ENCODE data around the gene DPP7.
"Not testable (repeated sequence)": the region's sequence is repeated elsewhere in the genome, so short reads cannot be mapped to it uniquely, and the experiment has no call there.

The DPP7 gene

DNA sequence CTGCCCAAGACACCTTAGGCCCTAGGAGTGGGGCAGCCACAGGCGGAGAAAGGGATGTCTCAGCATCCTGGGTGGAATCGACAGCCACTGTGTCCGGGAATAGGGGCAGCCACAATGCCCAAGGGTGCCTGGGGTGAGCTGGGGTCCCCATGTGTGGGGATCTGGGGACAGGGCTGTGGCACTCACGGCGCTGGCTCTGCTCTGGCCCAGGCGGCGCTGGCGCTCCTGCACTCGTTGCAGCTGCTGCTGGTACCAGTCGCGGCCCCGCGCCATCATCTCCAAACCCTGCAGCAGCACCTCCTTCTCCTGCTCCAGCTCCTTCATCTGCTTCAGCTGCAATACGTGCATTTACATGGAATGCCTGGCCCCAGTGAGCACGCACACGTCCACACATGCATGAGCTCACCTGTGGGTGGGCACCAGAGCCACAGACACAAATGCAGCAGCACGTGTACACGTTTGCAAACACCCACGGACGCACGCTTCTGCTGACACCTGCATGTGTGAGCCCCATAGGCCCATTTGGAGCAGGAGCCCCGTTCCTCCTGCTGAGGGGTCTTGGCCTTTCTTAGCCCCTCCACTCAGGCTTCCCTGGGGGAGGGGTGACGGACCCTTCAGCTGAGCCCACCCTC lies 49.1 kb downstream of the DPP7 start:
- no peak overlapping the region for H3K27ac ChIP-seq
- no peak overlapping the region for H3K4me3 ChIP-seq

DNA sequence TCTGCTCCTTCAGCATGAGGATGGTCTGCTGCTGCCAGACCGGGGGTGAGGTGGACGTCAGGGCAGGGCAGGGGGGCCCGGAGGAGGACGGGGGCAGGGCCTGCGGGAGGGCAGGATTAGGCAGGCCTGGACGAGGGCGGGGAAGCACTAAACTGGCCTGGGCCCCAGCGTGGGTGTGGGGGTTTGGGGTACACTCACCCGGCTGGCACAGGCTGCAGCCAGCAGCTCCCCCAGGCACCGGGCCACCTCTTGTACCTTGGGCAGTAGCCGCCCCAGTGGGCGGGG lies 49.7 kb downstream of the DPP7 start:
- Histone ChIP-seq H3K27ac (no peak overlapping the region), H3K4me3 (no peak overlapping the region)

DNA sequence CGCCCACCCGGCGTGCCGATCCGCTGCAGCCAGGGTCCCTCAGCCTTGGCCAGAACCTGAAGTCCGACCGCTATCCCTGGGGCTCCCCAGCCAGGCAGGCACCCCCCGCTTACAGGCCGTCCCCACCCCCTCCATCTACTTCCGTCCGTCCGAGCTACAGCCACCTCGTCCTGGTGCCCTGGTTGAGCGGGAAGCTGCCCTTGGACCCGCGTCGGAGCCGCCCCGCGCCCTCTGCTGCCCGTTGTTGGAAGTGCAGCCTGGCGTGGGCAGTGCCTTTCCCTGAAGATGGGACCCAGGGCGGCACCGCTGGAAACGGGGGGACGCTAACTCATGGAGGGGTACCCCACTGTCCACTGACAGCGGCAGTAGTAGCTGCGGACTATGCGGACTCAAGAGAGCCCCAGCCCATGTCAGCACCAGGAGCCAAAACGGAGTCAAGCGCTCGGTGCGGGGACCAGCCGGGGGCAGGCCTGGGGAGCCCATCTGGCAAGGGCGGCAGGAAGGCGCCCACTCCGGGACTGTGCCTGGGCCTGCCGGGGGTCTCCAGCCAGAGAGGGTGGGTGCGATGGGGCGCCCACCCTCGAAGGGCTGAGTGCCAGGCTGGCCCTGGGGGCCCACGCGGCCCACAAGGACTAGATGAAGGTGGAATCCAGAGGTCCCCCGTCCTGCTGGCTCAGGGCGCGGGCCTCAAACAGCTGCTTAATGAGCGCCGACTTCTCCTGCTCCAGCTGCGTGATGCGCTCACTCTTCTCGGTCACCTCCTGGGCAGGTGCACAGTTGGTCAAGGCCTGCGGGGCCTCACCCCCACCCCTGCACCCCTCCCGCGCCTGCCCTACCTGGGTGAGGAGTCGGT lies 50.3 kb downstream of the DPP7 start:
- no peak overlapping the region for H3K4me3 ChIP-seq
- H3K27ac ChIP-seq = no peak overlapping the region

DNA sequence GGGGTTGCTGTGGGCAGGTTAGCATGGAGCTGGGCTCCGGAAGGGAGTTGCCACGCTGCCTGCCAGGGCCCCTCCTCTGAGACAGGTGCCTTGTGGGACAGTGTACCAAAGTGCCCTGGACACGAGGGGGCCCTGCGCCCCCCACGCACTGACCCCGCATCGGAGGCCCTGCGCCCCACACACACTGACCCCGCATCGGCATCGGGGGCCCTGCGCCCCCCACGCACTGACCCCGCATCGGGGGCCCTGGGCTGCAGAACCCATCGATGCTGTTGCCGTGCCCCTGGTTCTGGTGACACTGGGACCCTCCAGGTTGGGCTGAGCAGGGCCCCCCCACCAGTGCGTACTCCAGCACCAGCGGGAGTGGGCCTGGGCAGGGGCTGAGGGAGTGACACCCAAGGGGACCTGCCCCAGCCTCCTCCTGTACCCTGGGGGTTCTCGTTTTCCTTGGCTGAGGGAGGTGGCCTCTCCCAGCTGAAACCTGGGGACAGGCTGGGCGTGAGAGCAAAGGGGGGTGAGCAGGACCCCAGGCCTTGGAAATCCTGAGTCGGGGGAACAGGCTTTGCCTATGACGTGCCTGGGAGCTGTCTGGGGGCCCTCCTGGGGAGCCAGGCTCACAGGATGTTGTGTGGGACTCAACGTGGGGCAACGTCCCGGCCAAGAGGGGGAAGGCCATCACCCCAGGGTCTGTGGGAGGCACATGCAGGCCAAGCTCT lies 51.1 kb downstream of the DPP7 start:
- no peak overlapping the region for H3K4me3 ChIP-seq
- no peak overlapping the region for H3K27ac ChIP-seq

DNA sequence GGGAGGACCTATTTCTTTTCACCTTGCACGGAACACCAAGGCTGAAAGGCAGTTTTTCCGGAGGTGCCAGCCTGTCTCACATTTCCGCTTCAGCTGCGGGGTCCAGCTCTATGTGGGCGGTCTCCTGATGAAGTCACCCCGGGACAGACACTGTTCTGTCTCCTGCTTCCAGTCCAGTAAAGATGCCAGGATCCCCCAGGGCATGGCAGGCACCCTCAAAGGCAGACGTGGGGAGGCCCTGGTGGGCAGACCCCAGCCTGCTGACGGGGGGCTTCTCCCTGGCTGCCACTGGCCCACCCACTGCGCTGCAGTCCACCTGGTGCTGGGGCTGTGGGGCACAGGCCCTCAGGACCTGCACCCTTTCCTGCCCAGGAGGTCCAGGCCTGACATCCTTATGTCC lies 51.7 kb downstream of the DPP7 start:
- H3K4me3 ChIP-seq, H3K27ac ChIP-seq: not testable (repeated sequence)

DNA sequence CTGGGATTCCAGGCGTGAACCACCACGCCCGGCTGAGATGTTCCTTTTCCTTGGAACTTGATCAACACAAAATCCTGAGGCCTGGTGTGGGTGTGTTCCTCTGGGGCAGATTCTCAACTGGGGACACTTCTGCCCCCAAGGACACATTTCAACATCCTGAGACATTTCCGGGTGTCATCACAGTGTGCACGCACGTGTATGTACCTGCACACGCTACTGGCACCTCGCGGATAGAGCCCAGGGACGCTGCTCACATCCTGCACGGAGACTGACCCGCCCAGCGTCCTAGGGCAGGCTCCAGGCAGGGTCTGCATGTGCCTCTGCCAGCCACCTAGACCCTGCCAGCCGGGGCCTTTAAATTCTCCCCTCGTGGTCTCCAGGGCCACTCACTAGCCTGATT lies 52.1 kb downstream of the DPP7 start:
- H3K27ac ChIP-seq = no peak overlapping the region
- H3K4me3 ChIP-seq = no peak overlapping the region

Measured in skin epidermis (tissue), 12 donors.